T-helper 2 cell (primary cell): Measurements from ENCODE around the gene MAP1B.
A peak's percentile ranks its signal among the peaks of the same experiment; 100 is the strongest.

Source experiments
- DNase-seq, 5 experiments: peaks; one replicate each; pipeline versions ENCODE4 v3.0.0 to v3.0.0-alpha.2; 2012 to 2022

Gene MAP1B

DNA sequence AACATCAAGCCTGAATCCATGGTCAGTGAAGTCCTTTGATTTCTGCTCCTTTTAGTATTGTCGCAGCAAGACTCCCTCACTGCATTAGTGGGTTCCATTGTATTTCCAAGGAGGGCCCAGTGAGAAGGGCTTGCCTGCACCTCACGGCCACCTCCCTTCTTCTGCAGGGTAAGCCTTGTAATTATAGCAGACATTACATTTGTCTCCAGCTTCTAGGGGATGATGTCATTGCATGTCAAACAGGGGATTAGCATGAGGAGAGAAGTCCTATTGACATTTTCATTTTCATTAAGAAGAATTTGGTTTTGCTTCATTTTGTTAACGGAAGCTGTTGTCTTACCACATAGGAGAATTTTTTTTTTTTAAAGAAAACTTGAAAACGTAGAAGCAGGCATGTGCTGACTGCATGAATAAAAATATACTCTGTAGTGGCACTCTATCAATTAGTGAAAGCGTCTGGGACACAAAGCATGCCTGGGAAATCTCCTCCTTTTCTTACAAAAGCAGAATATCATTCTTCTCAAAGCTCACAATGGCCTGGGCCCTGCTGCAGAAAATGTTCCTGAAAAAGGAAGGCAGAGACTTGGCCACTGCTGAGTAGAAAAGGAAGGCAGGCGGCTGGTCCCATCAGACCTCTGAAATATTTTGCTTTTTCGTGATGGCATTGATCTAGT, 27.1 kb downstream of the MAP1B start:
- DNase-seq, result no peak

DNA sequence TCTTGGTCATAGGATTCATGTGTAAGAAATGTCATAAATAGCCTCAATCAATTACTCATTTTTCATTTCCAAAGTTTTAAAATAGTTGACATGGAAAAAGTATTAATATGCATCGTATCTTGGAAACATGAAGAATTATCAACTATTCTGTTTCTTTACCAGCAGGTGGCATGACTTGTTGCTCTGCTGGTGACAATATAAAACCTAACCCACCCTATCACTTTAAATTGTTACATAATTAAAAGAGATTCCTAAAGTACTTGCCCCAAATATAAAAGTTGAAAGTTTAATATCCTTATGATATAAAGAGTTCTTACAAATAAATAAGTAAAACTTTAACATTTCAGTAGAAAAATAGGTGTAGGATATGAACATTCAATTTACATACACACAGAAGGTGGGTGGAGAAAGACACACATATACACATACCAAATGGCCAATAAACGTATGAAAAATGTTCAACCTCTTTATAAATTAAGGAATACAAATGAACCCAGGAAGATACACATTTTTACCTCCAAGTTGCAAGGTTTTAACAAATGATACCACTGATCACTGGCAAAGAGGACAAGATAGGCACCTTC, 30.6 kb downstream of the MAP1B start:
- peak in 2 of 5 experiments; percentile 7 to 9 for DNase-seq

DNA sequence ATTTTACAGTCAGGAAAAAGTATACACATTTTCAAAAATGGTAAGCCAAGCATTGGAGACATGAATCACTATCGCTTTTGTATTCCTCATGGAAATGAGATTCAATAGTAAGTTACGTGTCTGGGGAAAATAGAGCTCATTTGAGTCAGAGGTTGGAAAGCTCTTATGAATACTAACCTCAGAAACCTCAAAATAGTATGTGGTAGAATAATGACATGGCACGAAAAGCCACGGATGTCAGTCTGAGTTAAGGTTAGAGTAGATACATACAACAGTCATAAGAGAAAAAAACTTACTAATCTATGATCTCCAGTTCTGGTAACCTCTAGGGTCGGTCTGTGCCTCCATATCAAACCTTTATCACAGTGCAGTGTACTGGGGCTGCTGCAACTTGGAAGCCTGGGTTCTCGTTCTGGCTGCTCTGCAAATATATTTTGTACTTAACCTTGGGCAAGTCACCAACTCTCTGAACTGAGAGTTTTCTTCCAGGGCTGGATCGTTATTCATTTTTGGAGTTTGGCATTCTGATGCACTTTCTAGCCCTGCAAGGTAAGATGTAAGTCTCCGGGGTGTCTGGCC, 31.8 kb downstream of the MAP1B start:
- DNase-seq, result peak in 1 of 5 experiments; percentile 74

DNA sequence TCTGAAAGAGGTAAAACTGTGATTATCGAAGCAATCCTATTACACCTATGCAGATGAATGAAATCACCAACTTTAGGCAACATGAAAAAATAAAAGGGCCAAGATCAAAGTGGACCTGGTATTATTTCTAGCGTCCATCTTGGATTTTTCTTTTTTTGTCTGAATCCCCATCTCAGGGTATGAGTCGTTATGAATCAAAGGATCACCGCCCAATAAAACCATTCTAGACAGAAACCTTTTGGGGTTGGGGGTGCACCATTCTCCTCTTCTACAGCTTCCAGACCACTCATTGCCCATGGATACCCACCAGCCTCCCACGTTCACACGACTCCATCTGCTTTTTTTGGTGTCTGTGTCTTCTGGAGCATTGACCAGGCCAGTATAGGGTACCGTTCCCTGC, 33.4 kb downstream of the MAP1B start:
- no peak for DNase-seq

DNA sequence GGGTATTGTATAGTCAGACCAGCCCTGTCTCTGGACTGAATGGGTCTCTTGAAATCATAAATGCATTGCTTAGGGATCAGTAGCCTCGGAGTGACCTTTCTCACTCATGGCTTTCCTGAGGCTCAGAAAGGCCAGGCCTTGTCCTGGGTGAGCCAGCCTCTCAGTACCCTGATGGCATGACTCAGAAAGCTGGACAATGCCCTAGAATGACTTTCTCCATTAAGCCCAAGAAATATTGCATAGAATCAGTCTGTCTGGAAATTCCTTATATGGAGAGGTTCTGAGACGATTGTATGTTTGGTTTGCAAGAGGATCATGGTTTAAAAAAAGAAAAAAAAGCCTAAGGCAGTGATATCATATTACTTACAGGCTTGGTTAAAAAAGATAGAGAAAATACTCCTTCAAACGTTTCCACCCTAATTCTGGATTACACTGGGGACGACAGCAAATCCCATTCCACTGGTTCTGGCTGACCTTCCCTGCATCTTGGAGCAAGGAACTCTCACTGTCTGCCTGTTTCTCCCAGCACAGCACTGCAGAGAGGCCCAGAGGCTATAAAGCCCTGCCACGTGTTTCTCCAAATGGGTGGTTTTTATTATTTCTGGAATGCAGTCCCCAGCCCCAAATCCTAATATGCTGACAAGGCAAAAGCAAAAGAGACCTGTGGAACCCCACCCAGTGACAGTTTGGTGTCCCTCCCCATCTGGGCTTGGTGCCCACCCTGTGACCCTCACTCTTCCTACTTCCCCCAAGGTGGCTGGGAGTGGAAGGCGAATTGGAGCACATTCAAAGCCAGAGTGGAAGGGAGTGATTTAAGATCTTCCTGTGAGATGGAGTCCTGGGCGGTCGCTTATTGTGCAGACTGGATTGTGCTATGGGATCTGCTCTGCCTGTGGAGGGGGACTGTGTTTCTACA, 34.4 kb downstream of the MAP1B start:
- no peak for DNase-seq

DNA sequence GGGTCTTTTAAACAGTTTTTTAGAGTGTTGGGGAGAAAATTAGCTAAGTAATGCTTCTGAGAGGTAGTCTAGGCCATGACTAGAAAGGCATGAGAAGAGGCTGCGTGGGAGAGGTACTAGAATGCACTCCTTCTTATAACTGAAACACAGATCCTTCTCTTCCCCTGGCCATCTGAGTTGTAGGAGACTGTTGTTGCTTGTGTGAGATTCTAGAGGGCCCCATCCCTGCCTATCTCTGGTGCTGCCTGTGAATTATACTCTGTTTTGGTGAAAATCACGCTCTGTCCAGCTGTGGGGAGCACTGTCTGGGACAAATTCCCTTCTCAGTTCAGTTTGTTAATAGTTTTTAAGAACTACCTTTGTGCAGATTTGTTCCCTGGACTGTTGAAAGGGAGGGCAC, 37.5 kb downstream of the MAP1B start:
- no peak for DNase-seq

DNA sequence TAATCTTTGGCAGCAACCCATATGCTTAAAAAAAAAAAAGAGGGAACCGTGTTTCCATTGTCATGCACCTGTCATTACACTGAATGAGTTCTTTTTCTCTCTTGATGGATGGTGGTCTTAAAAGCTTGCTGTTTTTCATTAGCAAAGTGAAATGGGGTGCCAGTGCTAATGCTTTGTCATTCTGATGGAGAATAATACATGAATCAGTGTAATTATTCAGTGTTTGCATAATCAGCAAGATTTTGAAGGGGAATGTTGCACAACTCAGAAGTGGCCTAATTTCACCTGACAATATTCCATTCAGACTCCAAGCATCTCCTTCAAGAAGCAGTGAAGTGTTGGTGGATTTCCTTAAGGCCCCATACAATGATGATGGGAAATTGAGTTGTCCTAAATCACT, 38.1 kb downstream of the MAP1B start:
- no peak for DNase-seq

DNA sequence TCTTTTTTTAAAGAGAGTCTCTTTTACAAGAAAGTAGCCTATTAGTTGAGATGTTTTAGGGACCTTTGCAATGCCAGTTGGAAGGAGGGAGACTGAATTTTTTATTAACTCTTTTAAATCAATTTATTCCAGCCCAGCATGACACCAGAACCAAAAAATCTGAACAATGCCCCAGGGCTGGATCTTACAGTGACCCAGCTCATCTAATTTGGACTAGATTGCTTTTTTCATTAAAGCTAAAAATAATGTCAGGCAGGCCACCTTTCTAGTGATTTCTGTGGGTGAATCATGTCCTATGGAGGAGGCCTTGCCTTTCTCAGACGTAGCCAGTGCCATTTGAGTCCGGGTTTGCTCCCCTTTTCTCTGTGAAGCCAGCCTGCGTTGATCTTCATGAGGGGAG, 38.8 kb downstream of the MAP1B start:
- DNase-seq, result no peak

DNA sequence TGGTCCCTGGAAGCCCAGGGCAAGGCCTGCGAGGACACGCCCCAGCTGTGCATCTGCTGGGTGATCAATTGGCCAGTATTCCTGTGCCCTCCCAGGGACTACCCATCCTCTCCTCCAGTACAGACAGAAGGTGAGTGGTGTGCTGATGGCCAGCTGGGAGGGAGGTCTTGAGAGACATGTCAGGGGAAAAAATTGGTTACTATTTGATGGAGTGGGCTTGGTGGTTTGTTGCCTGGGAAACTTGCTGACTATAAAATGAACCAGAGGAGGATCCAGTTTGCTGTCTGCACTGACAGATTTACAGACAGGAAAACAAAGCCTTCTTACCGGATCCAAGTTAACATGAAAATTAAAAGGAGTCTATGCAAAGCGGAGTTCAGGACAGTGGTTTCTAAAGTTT, 40.3 kb downstream of the MAP1B start:
- no peak for DNase-seq

DNA sequence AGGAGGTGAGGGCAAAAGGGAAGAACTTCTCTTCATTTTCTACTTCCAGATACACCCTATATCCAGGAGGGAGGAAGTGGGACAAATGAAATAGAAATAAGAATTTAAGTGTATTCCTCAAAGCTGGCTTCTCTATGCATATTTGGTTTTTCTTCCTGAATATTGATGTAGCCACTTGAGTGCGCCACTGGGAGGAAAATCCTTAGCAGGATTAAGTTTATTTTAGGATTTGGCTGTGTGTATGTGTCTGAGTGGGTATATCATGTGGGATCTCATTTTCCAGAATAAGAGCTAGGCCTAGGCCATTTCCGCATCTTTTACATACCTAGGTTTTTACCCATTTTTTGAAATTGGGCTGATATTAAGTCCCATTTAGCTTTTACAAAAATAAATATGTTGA, 42.5 kb downstream of the MAP1B start:
- no peak for DNase-seq

DNA sequence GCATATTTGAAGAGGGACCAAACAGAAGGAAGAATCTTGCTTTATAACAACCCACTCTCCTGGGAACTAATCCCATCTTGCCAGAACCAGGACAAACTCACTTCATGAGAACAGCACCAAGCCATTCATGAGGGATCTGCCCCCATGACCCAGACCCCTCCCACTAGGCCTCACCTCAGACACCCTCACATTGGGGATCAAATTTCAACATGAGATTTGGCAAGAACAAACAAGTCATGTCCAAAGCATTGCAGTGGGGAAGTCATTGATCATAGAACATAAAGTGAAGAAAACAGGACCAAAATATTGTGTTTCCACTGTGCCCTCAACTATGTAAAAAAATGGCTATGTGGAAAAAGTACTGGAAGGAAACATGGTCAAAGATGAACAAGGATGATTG, 43.9 kb downstream of the MAP1B start:
- DNase-seq, result no peak

DNA sequence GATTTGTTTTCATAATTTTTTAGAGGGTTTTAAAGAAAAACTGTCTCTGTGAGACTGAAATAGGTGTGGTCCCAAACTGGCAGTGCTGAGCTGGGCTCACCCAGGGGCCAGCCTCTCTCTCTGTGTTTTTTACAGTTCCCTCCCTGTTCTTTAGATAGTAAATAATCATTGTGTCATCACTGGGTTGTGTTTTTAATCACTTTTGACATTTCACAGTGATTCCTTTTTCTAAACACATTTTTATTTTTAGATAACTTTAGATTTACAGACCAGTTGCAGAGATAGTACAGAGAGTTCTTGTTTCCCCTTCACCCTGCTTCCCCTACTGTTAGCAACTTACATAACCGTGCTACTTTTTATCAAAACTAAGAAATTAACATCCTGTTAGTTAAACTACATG, 44.4 kb downstream of the MAP1B start:
- no peak for DNase-seq

DNA sequence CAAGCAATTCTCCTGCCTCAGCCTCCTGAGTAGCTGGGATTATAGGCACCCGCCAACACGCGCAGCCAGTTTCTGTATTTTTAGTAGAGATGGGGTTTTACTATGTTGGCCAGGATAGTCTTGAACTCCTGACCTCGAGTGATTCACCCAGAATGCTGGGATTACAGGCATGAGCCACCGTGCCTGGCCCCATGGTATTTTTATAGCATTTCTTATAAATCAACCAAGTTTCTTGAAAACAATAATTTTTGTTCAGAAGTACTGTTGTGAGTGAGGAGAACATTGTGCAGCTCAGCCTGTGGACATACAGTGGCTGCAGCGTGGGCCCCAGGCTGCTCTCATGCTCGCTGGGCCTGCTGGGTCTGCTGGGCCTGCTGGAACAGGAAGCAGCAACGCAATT, 45.3 kb downstream of the MAP1B start:
- no peak for DNase-seq

DNA sequence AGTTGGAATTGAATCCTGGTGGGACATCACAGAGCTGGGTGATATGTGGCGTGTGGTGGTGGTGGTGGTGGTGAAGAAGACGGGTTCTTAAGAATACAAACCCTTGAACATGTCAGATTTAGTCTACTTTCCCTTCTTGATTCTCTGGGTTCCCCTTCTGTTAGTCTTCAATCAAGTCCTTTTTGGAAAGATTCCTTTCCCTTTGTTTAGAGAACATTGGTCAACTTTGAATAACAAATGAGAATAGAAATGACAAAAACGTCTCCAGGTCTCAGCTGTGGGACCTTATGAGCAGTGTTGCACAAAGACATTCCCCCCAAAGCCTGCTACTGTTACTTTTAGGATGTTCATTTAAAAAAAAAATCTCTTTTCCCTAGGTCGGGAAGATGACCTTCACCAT, 46.3 kb downstream of the MAP1B start:
- no peak for DNase-seq

DNA sequence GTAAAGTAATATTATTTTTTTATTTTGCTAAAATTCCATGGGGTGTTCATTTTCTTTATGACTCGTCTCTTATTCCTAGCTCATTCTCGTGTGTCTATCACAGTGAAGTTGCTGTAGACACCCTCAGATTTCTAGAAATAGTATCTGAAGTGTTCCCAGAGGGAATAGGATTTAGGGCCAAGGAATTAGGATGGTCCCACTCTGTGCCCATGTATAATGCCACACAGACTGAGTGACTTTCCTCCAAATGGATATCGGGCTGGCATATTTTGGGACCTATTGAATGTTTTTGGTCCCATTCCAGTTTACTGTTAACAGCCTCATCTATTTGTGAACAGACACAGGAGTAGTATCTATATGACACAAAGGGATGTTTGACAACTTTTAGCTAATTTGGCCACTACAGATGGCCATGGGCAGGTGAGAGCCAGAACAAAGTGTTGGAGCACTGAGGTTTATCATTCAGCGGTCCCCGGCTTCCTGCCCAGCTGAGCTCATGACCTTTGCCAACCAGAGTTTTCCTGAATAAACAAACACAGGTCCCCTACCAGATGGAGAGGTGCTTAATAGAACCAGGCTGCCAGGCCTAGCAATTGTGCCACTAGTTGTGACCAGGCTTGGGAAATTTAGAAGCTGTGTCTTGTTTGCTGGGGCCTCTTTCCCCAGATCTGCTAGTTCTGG, 46.9 kb downstream of the MAP1B start:
- no peak for DNase-seq

DNA sequence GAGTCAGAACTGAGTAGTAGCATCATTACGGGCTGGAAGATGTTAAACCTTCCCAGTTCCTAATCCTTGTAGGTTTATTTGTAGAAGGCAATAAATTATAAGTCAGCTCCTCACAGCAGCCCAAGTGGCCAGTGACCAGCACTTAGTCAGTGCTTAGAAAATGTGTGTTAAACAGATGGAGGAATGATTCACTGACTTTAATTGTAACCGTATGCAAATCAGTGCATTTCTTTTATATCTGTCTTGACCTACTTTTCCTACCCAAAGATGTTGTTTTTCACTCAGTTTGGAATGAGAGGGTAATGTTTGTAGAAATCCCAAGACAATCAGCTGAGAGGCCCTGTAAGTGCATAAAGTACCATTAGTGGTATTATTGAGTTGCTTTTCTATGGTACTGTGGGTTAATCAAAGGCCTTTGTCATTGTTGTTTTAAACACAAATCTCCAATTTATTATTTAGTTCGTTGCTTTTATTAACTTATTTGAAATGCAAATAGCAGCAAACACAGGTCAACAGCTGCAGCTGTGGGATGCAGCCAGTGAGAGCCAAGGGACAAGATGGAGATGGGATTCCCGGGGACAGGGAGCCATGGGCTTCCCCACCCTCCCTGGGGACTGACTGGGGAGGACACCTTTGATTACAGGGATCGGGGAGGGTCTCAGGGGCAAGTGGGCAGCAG, 49.8 kb downstream of the MAP1B start:
- no peak for DNase-seq

DNA sequence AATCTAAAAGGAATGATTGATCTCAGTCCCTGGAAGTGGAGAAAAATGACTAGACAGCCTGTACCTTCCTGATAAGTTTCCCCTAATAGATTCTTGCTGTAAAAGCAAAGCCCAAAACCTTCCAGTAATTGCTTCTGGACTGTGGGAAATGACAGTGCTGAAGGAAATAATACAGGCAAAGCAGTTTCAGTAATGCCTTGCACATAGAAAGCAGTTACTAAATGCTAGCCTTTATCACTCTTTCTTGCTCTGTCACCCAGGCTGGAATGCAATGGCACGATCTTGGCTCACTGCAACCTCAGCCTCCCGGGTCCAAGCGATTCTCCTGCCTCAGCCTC, 50.3 kb downstream of the MAP1B start:
- no peak for DNase-seq

DNA sequence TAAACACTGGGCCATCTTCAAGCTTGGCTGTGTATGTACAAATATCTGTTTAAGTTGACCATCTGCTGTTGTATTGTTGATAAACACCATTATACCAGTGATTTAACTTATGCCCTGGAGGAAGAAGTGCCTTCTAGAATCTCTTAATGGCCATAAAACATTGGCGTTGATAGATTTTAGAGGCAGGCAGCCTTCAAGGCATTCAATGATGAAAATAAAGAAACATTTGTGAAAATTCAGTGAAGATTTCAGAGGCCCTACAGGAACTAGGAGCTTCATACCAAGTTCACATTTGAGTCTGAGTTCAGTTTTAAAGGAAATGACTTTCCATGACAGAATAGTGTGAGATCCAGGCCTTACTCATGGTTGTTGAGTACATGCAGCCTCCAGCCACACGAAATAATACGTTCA, 52.2 kb downstream of the MAP1B start:
- no peak for DNase-seq

DNA sequence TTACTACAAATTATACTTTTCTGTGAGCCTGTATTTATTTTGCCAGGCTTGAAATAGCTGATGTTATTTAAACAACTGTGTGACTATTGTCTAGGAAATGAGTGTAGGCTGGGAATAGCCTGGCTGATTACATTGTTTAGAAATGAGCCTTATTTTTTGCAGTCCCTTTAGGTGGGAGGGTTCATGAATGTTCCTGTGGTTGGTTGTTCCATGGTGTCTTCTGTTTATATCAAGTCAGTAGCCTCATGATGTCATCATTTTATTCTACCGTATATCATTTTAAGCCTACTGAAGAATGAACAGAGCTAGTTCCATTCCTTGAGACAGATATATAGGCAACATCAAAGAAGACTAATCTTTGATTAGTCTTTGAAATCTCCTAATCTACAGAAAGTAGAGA, 53.1 kb downstream of the MAP1B start:
- DNase-seq, result no peak

DNA sequence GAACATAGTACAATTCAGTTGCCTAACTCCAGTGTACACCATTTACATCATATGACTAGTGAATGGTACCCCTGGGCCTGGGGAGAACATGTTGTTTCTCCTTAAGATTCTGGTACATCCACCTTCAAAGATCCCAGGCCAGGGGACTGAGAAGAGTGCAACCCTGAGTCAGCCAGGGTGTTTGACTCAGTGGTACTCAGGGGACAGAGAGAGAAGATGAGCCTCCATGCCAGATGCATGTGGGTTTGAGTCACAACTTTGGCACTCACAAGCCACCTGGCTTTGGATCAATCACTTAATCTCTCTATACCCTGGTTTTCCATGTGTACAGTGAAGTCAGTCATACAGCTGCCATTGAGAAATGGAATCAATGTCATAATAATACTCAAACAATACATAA, 53.7 kb downstream of the MAP1B start:
- no peak for DNase-seq

DNA sequence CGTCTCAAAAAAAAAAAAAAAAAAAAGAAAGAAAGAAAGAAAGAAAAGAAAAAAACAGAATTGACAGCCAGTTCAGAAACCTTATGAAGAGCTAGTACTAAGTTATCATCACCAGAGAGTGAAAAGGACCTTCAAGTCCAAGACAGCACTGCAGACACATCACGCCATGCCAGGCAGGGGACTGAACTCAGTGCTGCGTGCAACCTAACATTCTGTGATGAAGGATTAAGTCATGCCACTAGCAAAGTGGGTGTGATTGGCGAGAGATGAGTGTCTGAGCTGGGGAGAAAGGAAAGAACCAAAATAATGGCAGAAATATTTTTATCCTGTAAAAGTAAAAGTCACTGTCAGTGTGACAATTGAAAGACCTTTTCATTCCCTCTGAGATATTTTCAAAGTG, 54.7 kb downstream of the MAP1B start:
- DNase-seq, result no peak

DNA sequence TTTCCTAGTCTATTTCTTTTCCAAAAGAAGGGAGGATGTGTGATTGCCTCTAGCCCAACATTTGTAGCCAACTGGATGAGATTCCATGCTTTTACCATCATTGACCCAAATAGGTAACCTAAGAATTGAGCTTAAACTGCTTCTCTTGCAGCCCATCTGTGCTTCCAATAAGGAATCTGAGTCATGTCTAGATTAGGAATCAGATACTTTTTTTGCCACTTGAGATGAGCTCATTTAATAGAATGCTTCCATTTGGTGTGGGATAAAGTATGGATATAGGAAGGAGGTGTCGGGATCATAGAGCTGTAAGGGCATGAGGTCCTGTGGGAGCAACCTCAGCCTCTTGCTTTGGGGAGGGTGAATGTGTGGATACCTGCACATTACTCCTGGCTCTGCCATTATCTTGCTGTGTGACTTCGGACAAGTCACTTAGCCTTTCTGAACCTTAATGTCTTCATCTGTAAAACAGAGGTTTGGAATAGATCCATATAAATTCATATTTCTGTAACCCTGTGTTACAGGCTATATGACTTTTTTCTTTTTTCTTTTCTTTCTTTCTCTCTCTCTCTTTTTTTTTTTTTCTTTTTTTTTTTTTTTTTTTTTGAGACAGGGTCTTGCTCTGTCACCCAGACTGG, 56.2 kb downstream of the MAP1B start:
- no peak for DNase-seq
